ENCODE results near the gene GPR17. TPM values are rescaled to one million over a fixed set of nuclear protein-coding genes. Genes with fewer than 3 reads are reported as not detected.

Gene GPR17, protein sequence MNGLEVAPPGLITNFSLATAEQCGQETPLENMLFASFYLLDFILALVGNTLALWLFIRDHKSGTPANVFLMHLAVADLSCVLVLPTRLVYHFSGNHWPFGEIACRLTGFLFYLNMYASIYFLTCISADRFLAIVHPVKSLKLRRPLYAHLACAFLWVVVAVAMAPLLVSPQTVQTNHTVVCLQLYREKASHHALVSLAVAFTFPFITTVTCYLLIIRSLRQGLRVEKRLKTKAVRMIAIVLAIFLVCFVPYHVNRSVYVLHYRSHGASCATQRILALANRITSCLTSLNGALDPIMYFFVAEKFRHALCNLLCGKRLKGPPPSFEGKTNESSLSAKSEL
- not detected in 3 replicates for polyA plus RNA-seq
- not detected for polyA plus RNA-seq (2011; ENCODE audit: low read depth)
- not detected in 2 replicates for polyA plus RNA-seq (2011; cell fraction: cytosol; rRNA removed)
- not detected in 2 replicates for polyA plus RNA-seq (2011; cell fraction: nucleus; rRNA removed)
- not detected in 2 replicates for polyA plus RNA-seq (2012; ENCODE audit: low replicate concordance)
- polyA minus RNA-seq, result 0.58 TPM in 1 of 3 replicates, not detected in the others
- polyA minus RNA-seq (2011; cell fraction: cytosol; rRNA and poly(A)+ RNA removed), result not detected
- not detected in 2 replicates for polyA minus RNA-seq (2011; cell fraction: nucleus; rRNA and poly(A)+ RNA removed)

GRCh38 chr2:127645395-127646291 lies at the start of gene GPR17:
GPR17 (plus strand) TSS chr2:127646153; CDS start chr2:127650736, 4,583 bp downstream.
- dilution Hi-C loops (cut with MboI; ENCODE audit: extremely low pct_ligation_motif_present, low sequenced_read_pairs), result no loop called here
- Histone ChIP-seq H3K4me2 (ENCODE audit: control insufficient read depth, extremely low read depth, insufficient read depth, low read depth, low read length) (no peak within 1 kb of the TSS), H4K20me1 (ENCODE audit: control insufficient read depth, extremely low read depth, insufficient read depth, low read length) (no peaks in the 10 kb centered on the region), H3K36me3 (ENCODE audit: control insufficient read depth in 2 of 2, extremely low read depth in 1 of 2, insufficient read depth in 2 of 2, low read length in 2 of 2) (no peaks in the 10 kb centered on the region), H2AFZ (ENCODE audit: control insufficient read depth, low read length) (no peak within 1 kb of the TSS), H3K9me1 (ENCODE audit: control insufficient read depth, extremely low read depth, insufficient read depth, low read length) (no peaks in the 10 kb centered on the region), H3K79me2 (ENCODE audit: control insufficient read depth, insufficient read depth, low read length) (no peaks in the 10 kb centered on the region), H3K9ac (ENCODE audit: control insufficient read depth, extremely low read depth, insufficient read depth, low read length) (no peak within 1 kb of the TSS), H3K27me3 (ENCODE audit: control insufficient read depth, extremely low read depth, insufficient read depth, low read length) (no peaks in the 10 kb centered on the region), H3K4me3 (ENCODE audit: control insufficient read depth in 2 of 3, extremely low read depth in 1 of 3, insufficient read depth in 2 of 3, low read depth in 1 of 3, low read length in 3 of 3) (no peak within 1 kb of the TSS), H3K27ac (ENCODE audit: control insufficient read depth, insufficient read depth, low read length) (no peak within 1 kb of the TSS), H3K9me3 (ENCODE audit: control insufficient read depth, low read depth, low read length) (no peaks in the 10 kb centered on the region), H3K4me1 (ENCODE audit: control insufficient read depth, extremely low read depth, insufficient read depth, low read length) (peaks cover 11% of the 10 kb centered on the region)
- DNase-seq (ENCODE audit: low read depth, low spot score) (no peak), FAIRE-seq (no peak)
- TF ChIP-seq CTCF (optimal IDR thresholded peaks at IDR 0.05 in 1 of 3, IDR thresholded peaks at IDR 0.05 in 1 of 3, conservative IDR thresholded peaks at IDR 0.05 in 1 of 3; ENCODE audit: extremely low read depth in 1 of 3, insufficient read depth in 2 of 3, low read length in 3 of 3) (no peak), EZH2 (IDR thresholded peaks at IDR 0.05; ENCODE audit: low read length) (no peak)

- H3K9ac ChIP-seq (ENCODE audit: control insufficient read depth, extremely low read depth, insufficient read depth, low read length), result no peak overlapping the region
- no peak overlapping the region for H2AFZ ChIP-seq (ENCODE audit: control insufficient read depth, low read length)
- FAIRE-seq (no peak), DNase-seq (ENCODE audit: low read depth, low spot score) (no peak)
- TF ChIP-seq CTCF (optimal IDR thresholded peaks at IDR 0.05 in 1 of 3, IDR thresholded peaks at IDR 0.05 in 1 of 3, conservative IDR thresholded peaks at IDR 0.05 in 1 of 3; ENCODE audit: extremely low read depth in 1 of 3, insufficient read depth in 2 of 3, low read length in 3 of 3) (no peak), EZH2 (IDR thresholded peaks at IDR 0.05; ENCODE audit: low read length) (no peak)
- H3K9me3 ChIP-seq (ENCODE audit: control insufficient read depth, low read depth, low read length), result no peaks in the 10 kb centered on the region
- dilution Hi-C loops (cut with MboI; ENCODE audit: extremely low pct_ligation_motif_present, low sequenced_read_pairs), result loop anchor here (25.0 kb wide), 1 partner anchor 91 kb away; the partner anchor contains the start of gene LIMS2
- no peaks in the 10 kb centered on the region for H3K27me3 ChIP-seq (ENCODE audit: control insufficient read depth, extremely low read depth, insufficient read depth, low read length)
- H3K79me2 ChIP-seq (ENCODE audit: control insufficient read depth, insufficient read depth, low read length), result no peaks in the 10 kb centered on the region
- H3K36me3 ChIP-seq (ENCODE audit: control insufficient read depth in 2 of 2, extremely low read depth in 1 of 2, insufficient read depth in 2 of 2, low read length in 2 of 2), result no peaks in the 10 kb centered on the region
- no peak overlapping the region for H3K4me3 ChIP-seq (ENCODE audit: control insufficient read depth in 2 of 3, extremely low read depth in 1 of 3, insufficient read depth in 2 of 3, low read depth in 1 of 3, low read length in 3 of 3)
- H4K20me1 ChIP-seq (ENCODE audit: control insufficient read depth, extremely low read depth, insufficient read depth, low read length), result no peaks in the 10 kb centered on the region
- no peak overlapping the region for H3K27ac ChIP-seq (ENCODE audit: control insufficient read depth, insufficient read depth, low read length)
- H3K4me2 ChIP-seq (ENCODE audit: control insufficient read depth, extremely low read depth, insufficient read depth, low read depth, low read length), result no peak overlapping the region
- no peaks in the 10 kb centered on the region for H3K9me1 ChIP-seq (ENCODE audit: control insufficient read depth, extremely low read depth, insufficient read depth, low read length)
- H3K4me1 ChIP-seq (ENCODE audit: control insufficient read depth, extremely low read depth, insufficient read depth, low read length), result no peaks in the 10 kb centered on the region
These were observed 49.5 kb upstream of the GPR17 start for GRCh38 chr2:127596311-127597045.

All from keratinocyte (primary cell).